ENCODE results near the gene PTPRN2. TPM values are rescaled to one million over a fixed set of nuclear protein-coding genes. Genes with fewer than 3 reads are reported as not detected.

The PTPRN2 gene
- total RNA-seq, 4 donors from 2014 or later: 2.0 to 9.5 (median 2.6) TPM

DNA sequence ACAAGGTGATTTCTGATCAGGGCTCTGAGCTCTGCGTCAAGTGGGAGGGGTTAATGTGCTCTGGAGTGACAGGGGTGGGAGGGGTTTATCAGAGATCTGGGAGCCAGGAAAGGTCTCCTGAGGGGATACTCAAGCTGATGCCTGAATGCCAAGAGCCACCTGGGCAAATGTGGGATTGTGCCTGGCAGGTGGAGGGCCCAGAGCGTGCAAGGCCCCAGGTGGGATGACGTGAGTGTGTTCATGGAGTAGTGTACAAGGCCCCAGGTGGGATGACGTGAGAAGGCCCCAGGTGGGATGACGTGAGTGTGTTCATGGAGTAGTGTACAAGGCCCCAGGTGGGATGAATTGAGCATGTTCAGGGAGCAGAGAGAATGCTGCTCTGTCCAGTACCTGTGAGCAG, 610.3 kb downstream of the PTPRN2 start:
- TF ChIP-seq, protein P1, sequence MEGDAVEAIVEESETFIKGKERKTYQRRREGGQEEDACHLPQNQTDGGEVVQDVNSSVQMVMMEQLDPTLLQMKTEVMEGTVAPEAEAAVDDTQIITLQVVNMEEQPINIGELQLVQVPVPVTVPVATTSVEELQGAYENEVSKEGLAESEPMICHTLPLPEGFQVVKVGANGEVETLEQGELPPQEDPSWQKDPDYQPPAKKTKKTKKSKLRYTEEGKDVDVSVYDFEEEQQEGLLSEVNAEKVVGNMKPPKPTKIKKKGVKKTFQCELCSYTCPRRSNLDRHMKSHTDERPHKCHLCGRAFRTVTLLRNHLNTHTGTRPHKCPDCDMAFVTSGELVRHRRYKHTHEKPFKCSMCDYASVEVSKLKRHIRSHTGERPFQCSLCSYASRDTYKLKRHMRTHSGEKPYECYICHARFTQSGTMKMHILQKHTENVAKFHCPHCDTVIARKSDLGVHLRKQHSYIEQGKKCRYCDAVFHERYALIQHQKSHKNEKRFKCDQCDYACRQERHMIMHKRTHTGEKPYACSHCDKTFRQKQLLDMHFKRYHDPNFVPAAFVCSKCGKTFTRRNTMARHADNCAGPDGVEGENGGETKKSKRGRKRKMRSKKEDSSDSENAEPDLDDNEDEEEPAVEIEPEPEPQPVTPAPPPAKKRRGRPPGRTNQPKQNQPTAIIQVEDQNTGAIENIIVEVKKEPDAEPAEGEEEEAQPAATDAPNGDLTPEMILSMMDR (IDR thresholded peaks at IDR 0.05): no peak
- DNase-seq (ENCODE audit: low spot score): no peak
- ATAC-seq (ENCODE audit: low FRiP score): no peak

- DNase-seq (ENCODE audit: low spot score) (no peak), ATAC-seq (ENCODE audit: low FRiP score) (no peak)
- TF ChIP-seq, protein P1 (IDR thresholded peaks at IDR 0.05): no peak
Measured at GRCh38 chr7:157976406-157976805, 611.2 kb downstream of the PTPRN2 start.

DNA sequence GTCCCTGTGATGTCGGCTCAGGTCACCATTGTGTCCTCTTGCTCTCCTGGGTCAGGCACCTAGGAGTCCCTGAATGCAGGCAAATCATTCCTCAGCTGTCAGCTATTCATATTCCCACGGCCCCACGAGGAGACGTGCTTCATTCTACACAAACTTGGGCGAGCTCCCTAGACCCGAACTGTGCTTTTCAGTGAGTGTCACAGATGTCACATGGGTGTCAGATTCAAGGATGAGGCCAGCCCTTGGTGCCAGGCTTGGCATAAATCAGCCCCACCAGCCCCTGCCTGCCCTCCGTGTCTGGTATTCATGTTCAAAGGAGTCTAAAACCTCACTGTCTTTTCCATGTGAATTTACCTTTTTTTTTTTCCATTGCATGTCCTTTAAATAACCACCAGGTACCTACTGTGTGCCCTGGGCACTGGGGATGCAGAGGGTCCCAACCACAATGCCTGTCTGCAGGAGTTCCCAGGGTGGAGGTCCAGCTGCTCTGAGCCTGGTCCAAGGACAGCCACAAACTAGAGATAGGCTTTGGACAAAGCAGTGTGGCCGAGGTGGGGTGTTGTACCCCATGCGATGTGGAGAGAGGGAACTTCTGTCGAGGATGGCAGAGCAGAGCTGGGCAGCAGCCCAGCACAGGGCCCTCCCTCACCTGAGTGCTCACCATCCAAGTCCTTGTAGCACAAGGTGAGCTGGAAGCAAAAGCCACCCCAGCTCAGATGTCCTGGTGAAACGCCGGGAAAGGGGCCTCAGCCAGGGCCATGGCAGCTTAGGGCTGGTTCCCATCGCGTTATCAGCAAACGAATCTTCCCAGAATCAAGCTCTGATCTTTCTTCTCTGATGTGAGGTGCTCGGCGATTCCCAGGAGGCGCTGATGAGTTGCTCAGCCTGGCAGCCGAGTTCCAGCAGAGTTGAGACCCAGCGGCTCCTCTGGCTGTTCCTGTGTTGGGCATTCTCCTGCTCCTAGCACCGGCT, 611.9 kb downstream of the PTPRN2 start:
- TF ChIP-seq, protein P1 (IDR thresholded peaks at IDR 0.05): no peak
- DNase-seq (ENCODE audit: low spot score): no peak
- ATAC-seq (ENCODE audit: low FRiP score): no peak

GRCh38 chr7:157974678-157975230, 612.9 kb downstream of the PTPRN2 start:
- ATAC-seq (ENCODE audit: low FRiP score): no peak
- no peak for DNase-seq (ENCODE audit: low spot score)
- TF ChIP-seq, protein P1 (IDR thresholded peaks at IDR 0.05): no peak

DNA sequence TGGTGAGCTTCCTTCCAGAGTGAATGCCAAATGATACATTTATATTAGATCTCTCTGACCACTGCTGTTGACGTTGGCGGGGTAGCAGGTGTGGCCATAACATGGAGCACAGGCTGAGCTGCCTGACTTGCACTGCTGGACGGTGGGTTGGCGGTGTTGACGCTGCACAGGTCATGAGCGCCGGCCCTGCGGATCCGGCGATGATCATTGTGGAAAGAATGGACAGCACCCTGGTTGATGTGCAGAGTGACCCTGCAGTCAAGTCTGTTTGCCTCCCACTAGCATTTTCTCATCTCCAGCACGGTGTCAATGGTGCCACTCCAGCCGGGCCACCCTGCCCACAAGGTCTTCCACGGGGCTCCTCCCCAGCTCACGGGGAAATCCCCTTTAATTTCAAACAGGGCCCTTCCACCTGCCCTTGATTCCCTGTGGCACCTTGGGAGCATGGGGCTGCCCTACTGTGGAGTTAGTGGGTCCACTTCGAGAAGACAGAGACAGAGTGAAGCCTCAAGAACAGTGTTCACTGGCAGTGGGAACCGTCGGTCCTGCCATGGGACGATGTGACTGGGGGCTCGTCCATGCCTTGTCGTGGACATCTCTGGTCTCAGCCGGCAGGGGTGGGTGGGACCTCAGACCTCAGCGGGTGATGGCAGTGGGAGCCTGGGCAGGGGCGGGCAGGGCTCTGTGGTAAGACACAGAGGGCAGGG, 613.5 kb downstream of the PTPRN2 start:
- DNase-seq (ENCODE audit: low spot score): no peak
- TF ChIP-seq, protein P1 (IDR thresholded peaks at IDR 0.05): no peak
- ATAC-seq (ENCODE audit: low FRiP score): no peak

DNA sequence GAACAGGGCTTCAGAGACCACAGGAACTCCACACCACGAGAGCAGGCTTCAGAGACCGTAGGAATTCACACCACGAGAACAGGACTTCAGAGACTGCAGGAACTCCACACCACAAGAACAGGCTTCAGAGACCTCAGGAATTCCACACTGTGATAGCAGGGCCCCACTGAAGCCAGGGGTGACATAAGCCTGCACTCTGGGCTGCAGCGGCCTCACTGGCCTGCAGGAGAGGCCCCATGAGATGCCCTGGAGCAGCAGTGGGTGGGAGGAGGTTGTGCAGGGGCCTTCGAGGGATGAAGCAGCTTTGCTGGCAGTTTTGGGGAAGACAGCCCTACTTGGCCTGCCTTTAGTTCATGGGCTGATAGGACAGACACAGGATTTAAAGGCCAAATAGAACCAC, 614.7 kb downstream of the PTPRN2 start:
- TF ChIP-seq, protein P1 (IDR thresholded peaks at IDR 0.05): no peak
- ATAC-seq (ENCODE audit: low FRiP score) (no peak), DNase-seq (ENCODE audit: low spot score) (no peak)

All from omental fat pad (tissue), 4 donors.